ENCODE data around the gene PROCA1.

PROCA1 gene

GRCh38 chr17:28657756-28658155 is 53.9 kb downstream of the PROCA1 start:
- Histone ChIP-seq H3K4me3 (ENCODE audit: low read length) (no peak overlapping the region), H3K27me3 (replicated peaks; ENCODE audit: control insufficient read depth, insufficient read depth, low read length) (no peaks in the 10 kb centered on the region), H3K9ac (ENCODE audit: low read length) (no peak overlapping the region), H3K4me1 (ENCODE audit: control insufficient read depth, insufficient read depth, low read length) (peaks cover 14% of the 10 kb centered on the region), H3K36me3 (ENCODE audit: control insufficient read depth, insufficient read depth, low read length, severe bottlenecking) (peaks cover 5% of the 10 kb centered on the region), H3K9me3 (ENCODE audit: control insufficient read depth, low read length) (no peaks in the 10 kb centered on the region)
- no peak for DNase-seq (ENCODE audit: low read depth)

DNA sequence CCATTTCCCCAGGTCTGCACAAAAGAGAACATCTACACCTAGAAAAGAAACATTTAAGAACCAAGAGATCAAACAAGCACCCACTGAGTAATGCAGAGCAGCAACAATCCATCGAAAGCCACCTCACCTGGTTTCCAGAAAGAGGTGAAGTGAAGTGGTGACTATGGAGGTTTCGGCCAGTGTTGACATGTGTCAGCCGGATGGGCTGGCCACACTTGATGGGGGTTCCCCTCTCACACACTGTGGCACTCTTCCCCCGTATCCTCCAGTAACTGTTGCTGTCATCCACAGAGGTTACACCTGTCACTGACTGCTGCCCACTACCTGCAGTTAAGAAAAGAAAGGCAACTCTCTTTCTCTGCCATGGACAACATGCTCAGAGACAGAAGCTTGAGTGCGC is 56.5 kb downstream of the PROCA1 start:
- Histone ChIP-seq H3K9me3 (ENCODE audit: control insufficient read depth, low read length) (no peaks in the 10 kb centered on the region), H3K36me3 (ENCODE audit: control insufficient read depth, insufficient read depth, low read length, severe bottlenecking) (peaks cover 21% of the 10 kb centered on the region), H3K27me3 (replicated peaks; ENCODE audit: control insufficient read depth, insufficient read depth, low read length) (no peaks in the 10 kb centered on the region), H3K4me1 (ENCODE audit: control insufficient read depth, insufficient read depth, low read length) (peaks cover 3% of the 10 kb centered on the region), H3K4me3 (ENCODE audit: low read length) (no peak overlapping the region), H3K9ac (ENCODE audit: low read length) (no peak overlapping the region)
- no peak for DNase-seq (ENCODE audit: low read depth)

Data from adipocyte (in vitro differentiated cells).